Measurements from ENCODE around the gene FOXP1.

The FOXP1 gene

DNA sequence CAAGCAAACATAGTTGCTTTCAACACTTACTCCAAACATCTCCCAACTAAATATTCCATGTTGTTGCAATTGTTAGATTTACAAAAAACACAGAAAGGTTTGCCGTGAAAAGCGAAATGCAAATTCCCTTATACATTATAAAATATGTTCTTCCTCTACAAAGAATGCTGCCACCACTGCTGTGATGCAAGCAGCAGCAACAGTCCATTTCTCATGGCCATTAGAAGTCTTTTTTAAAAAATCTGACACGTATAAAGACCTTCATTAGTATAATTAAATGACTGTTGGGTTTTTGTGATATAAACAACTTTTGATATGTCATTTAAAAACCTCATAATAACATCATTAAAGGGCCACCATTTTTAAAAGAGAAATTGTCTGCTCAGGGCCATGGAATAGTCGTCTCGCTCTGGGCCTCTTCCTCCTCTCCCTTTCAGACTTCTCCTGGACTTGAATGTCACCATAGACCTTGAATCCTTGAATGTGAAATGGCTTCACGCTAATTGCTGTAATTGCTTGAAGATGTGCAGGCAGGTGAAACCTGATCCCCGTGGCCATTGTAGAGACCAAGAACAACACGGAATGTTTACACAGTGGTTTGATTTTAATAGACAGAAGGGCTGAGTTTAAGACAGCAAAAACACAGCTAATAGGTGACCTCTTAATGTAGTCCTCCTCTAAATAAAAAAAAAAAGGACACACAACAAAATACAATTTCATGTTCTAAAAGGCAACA is 450.4 kb downstream of the FOXP1 start:
- H3K4me3 ChIP-seq (ENCODE audit: low read length): no peak overlapping the region
- no peak for DNase-seq (ENCODE audit: low read depth)
- TF ChIP-seq, protein P1, sequence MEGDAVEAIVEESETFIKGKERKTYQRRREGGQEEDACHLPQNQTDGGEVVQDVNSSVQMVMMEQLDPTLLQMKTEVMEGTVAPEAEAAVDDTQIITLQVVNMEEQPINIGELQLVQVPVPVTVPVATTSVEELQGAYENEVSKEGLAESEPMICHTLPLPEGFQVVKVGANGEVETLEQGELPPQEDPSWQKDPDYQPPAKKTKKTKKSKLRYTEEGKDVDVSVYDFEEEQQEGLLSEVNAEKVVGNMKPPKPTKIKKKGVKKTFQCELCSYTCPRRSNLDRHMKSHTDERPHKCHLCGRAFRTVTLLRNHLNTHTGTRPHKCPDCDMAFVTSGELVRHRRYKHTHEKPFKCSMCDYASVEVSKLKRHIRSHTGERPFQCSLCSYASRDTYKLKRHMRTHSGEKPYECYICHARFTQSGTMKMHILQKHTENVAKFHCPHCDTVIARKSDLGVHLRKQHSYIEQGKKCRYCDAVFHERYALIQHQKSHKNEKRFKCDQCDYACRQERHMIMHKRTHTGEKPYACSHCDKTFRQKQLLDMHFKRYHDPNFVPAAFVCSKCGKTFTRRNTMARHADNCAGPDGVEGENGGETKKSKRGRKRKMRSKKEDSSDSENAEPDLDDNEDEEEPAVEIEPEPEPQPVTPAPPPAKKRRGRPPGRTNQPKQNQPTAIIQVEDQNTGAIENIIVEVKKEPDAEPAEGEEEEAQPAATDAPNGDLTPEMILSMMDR (IDR thresholded peaks at IDR 0.05; ENCODE audit: insufficient read depth, low read depth, low read length, missing control alignments): no peak

DNA sequence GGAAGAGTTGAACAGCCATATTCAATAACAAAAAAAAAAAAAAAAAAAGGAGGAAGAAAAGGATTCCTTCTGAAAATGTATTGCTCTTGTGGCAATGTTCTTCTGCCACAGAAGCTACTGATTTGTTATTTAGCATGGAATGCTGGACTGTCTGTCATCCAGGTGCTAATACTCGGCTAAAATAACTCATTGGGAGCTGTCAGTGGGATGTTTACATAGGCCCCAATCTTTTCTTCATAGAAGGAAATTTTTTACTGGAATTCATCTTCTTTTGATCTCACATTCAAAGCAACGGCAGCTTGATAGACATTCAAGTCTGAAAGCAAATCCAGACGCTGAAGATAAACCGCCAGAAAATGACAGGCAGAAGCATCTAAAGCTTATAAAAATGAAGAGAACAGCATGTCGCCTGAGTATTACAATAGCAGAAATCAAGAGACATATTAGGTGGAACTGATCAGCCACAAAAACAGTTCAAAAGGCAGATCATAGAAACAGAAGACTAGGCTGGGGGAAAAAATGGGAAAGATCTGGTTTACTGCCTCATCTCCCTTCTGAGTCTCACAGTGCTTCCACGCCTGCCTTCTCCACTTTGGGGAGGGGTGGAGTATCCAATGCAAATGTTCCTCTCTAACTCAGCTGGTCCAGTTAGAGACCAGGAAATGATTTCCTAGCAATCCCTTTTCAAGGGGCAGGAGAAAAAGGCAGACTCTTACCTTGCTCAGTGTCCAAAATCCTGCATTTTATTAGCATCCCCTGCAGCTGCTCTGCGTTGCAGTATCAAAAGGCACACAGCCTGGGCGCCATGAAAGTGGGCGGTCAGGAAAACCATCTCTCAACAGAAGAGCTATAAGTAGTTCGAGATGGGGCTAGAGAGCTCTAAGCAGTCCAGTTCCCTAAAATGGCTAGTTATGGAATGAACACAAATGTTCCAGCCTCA is 451.9 kb downstream of the FOXP1 start:
- no peak overlapping the region for H3K4me3 ChIP-seq (ENCODE audit: low read length)
- TF ChIP-seq, protein P1 (IDR thresholded peaks at IDR 0.05; ENCODE audit: insufficient read depth, low read depth, low read length, missing control alignments): no peak
- no peak for DNase-seq (ENCODE audit: low read depth)

DNA sequence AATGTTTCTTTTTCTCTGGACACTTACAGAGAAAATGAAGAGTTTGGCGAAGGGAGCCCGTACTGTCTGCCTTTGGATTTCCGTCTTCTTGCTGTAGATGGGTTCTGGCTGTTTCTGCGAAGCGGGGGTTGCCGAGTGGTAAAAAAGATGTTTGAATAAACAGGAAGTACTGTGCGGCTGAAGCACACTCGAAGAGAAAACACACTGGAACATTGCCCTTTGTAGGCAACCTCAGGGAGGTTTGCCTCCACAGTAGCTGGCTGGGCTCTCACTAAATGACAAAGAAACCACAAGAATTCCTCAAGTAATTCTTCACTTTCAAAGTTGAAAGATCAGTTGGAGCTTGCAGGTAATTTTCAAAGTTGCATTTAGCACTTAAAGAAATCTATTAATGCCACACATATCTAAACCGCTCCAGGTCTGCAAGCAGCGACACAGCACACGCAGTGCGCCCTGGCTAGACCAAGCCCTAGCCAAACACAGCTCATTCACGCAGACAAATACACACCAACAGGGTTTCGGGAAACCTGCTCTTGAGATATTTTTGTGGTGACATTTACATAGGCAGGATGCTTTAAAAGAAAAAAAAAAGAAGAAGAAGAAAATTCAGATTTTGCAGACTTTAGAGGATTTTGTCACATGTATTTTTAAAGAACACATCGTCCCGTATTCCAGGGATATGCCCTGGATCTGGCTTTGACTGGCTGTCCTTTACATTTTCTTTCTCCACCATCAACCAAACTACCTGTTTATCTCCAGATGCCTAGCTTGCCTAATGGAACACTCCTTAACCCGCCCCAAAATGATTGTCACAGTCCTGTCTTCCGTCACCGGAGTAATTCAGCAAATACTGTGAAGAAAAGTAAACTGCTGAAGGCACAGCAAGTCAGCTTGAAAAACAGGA is 452.8 kb downstream of the FOXP1 start:
- TF ChIP-seq, protein P1 (IDR thresholded peaks at IDR 0.05; ENCODE audit: insufficient read depth, low read depth, low read length, missing control alignments): no peak
- H3K4me3 ChIP-seq (ENCODE audit: low read length): peak overlapping the region; percentile 36
- peak; percentile 37 for DNase-seq (ENCODE audit: low read depth)

DNA sequence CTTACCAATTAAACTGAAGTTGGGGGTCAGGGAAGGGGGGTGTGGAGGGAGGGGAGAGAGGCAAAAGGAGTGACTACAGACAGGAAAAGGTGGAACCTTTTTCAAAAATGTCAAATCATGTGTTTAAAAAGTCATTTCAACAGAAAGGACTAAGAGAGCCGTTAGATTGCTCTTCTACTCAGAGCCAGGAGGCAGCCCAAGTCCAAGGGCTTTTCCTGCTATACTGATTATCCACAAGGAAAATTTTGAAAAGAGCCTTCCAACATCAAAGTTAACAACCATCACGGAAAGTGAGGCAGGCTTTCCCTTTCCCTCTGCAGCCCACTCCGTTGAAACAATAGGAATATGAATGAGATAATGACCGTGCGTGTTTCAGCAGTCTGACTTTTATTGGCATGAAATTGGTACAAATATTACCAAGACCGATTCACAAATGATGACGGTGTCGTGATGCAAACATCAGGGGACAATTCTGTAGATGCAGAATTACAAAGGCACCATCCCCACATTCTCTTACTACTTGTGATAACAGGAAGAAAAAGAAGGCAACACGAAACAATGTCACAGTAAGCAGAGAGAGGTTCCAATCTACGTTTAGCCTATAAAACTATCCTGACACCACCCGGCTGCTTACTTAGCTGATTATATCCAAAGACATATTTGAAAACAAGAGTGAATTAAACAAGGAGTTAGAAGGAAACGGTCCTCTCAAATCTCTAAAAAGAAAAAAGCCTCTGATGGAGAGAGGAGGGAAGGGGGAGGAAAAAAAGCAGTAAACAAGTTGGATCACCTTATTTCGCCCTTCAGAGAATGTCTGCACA is 453.7 kb downstream of the FOXP1 start:
- TF ChIP-seq, protein P1 (IDR thresholded peaks at IDR 0.05; ENCODE audit: insufficient read depth, low read depth, low read length, missing control alignments): no peak
- no peak for DNase-seq (ENCODE audit: low read depth)
- H3K4me3 ChIP-seq (ENCODE audit: low read length): peak overlapping the region; percentile 36

DNA sequence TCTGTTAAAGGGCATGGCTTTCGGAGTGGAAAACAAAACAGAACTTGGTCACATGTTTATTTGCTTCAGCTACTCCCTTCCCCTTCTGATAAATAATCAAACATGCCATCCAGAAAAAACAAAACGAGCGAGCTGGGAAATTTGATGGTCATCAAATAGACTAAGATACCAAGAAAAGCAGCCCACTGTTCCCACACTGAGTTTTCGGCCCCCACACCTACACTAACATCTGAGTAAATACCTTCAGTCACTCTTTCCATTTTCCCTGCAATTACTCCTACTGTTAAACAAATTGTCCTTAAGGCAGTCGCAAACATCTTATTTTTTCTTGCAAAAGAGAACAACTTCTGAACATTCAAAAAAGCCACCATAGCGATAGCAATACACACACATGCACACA is 454.6 kb downstream of the FOXP1 start:
- H3K4me3 ChIP-seq (ENCODE audit: low read length): no peak overlapping the region
- no peak for DNase-seq (ENCODE audit: low read depth)
- TF ChIP-seq, protein P1 (IDR thresholded peaks at IDR 0.05; ENCODE audit: insufficient read depth, low read depth, low read length, missing control alignments): no peak

DNA sequence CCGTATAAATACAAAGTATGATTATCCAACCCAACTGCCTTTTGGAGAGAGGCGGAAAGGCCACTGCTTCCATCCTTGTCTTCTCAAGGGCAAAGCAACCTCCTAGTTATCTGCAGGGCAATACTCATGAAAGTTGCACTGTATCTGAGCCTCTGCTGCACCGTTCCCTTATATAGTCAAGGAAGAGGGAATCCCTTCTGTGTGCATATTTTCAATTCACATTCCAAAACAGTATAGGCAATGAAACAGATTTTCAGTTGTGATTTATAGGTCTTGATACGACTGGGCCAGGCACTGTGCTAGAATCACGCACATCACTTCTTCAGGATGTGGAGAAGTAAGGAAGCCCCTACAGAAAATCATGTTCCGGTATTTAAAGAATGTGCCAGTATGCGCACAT is 455.7 kb downstream of the FOXP1 start:
- TF ChIP-seq, protein P1 (IDR thresholded peaks at IDR 0.05; ENCODE audit: insufficient read depth, low read depth, low read length, missing control alignments): no peak
- DNase-seq (ENCODE audit: low read depth): no peak
- H3K4me3 ChIP-seq (ENCODE audit: low read length): no peak overlapping the region

Measured in epithelial cell of esophagus (primary cell).